Measurements from ENCODE around the gene NR1D2.

- TF ChIP-seq, protein P1, sequence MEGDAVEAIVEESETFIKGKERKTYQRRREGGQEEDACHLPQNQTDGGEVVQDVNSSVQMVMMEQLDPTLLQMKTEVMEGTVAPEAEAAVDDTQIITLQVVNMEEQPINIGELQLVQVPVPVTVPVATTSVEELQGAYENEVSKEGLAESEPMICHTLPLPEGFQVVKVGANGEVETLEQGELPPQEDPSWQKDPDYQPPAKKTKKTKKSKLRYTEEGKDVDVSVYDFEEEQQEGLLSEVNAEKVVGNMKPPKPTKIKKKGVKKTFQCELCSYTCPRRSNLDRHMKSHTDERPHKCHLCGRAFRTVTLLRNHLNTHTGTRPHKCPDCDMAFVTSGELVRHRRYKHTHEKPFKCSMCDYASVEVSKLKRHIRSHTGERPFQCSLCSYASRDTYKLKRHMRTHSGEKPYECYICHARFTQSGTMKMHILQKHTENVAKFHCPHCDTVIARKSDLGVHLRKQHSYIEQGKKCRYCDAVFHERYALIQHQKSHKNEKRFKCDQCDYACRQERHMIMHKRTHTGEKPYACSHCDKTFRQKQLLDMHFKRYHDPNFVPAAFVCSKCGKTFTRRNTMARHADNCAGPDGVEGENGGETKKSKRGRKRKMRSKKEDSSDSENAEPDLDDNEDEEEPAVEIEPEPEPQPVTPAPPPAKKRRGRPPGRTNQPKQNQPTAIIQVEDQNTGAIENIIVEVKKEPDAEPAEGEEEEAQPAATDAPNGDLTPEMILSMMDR (IDR thresholded peaks at IDR 0.05), result no peak
- no peak for TF ChIP-seq POLR2A (IDR thresholded peaks at IDR 0.05)
Observed at GRCh38 chr3:23904545-23904944, 40.5 kb upstream of the NR1D2 start.
